ENCODE measurements around the gene ART1.

ART1 gene

GRCh38 chr11:3610846-3611245 is 34.1 kb upstream of the ART1 start:
- no peak for TF ChIP-seq CTCF (IDR thresholded peaks at IDR 0.05; ENCODE audit: low read depth, low read length, missing control alignments)
- H3K27ac ChIP-seq, result no peak overlapping the region
- no peak for DNase-seq
- H3K36me3 ChIP-seq (replicated peaks), result no peaks in the 10 kb centered on the region
- in situ Hi-C loops (cut with HindIII; ENCODE audit: low pct_ligation_motif_present, low sequenced_read_pairs), result no loop called here
- no peaks in the 10 kb centered on the region for H3K27me3 ChIP-seq (replicated peaks)
- H3K4me3 ChIP-seq (ENCODE audit: low read depth, low read length), result no peak overlapping the region

- no peak for TF ChIP-seq CTCF (IDR thresholded peaks at IDR 0.05; ENCODE audit: low read depth, low read length, missing control alignments)
- no peak overlapping the region for H3K27ac ChIP-seq
- H3K36me3 ChIP-seq (replicated peaks), result no peaks in the 10 kb centered on the region
- H3K4me3 ChIP-seq (ENCODE audit: low read depth, low read length), result no peak overlapping the region
- in situ Hi-C loops (cut with HindIII; ENCODE audit: low pct_ligation_motif_present, low sequenced_read_pairs), result no loop called here
- no peak for DNase-seq
- no peaks in the 10 kb centered on the region for H3K27me3 ChIP-seq (replicated peaks)
Observed at GRCh38 chr11:3611976-3612678, 32.8 kb upstream of the ART1 start.

- no peak overlapping the region for H3K27ac ChIP-seq
- H3K4me3 ChIP-seq (ENCODE audit: low read depth, low read length), result no peak overlapping the region
- H3K27me3 ChIP-seq (replicated peaks), result no peaks in the 10 kb centered on the region
- no peaks in the 10 kb centered on the region for H3K36me3 ChIP-seq (replicated peaks)
- in situ Hi-C loops (cut with HindIII; ENCODE audit: low pct_ligation_motif_present, low sequenced_read_pairs), result no loop called here
- TF ChIP-seq CTCF (IDR thresholded peaks at IDR 0.05; ENCODE audit: low read depth, low read length, missing control alignments), result no peak
- no peak for DNase-seq
Observed at GRCh38 chr11:3613998-3614741, 30.8 kb upstream of the ART1 start.

- H3K27ac ChIP-seq, result no peak overlapping the region
- no peak for DNase-seq
- H3K27me3 ChIP-seq (replicated peaks), result no peaks in the 10 kb centered on the region
- no peak for TF ChIP-seq CTCF (IDR thresholded peaks at IDR 0.05; ENCODE audit: low read depth, low read length, missing control alignments)
- in situ Hi-C loops (cut with HindIII; ENCODE audit: low pct_ligation_motif_present, low sequenced_read_pairs), result no loop called here
- H3K36me3 ChIP-seq (replicated peaks), result no peaks in the 10 kb centered on the region
- H3K4me3 ChIP-seq (ENCODE audit: low read depth, low read length), result no peak overlapping the region
Observed at GRCh38 chr11:3614742-3615171, 30.2 kb upstream of the ART1 start.

GRCh38 chr11:3615998-3616397 is 28.9 kb upstream of the ART1 start:
- Histone ChIP-seq H3K27me3 (replicated peaks) (no peaks in the 10 kb centered on the region), H3K36me3 (replicated peaks) (no peaks in the 10 kb centered on the region), H3K4me3 (ENCODE audit: low read depth, low read length) (no peak overlapping the region), H3K27ac (no peak overlapping the region)
- in situ Hi-C loops (cut with HindIII; ENCODE audit: low pct_ligation_motif_present, low sequenced_read_pairs), result no loop called here
- no peak for TF ChIP-seq CTCF (IDR thresholded peaks at IDR 0.05; ENCODE audit: low read depth, low read length, missing control alignments)
- no peak for DNase-seq

All from brain microvascular endothelial cell (primary cell).